ENCODE results near the gene SPATA16.
"Not testable (repeated sequence)": the region's sequence is repeated elsewhere in the genome, so short reads cannot be mapped to it uniquely, and the experiment has no call there.

SPATA16 gene

DNA sequence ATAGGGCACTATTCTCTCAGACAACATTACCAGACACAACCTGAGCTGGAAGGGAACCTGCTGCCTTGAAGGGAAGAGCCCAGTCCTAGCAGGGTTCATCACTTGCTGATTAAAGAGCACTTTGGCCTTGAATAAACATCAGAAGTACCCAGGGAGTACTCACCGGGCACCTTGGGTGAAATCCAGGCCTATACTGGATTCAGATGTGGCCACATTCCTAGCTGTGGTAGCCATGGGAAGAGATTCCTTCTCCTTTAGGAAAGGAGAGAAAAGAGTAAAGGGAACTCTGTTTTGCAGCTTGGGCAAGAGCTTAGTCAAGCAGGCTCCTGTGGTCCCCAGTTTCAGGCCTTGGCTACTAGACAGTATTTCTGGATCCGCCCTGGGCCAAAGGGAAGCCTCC is 195.0 kb downstream of the SPATA16 start:
- DNase-seq (ENCODE audit: low read depth in 3 of 3): no peak

DNA sequence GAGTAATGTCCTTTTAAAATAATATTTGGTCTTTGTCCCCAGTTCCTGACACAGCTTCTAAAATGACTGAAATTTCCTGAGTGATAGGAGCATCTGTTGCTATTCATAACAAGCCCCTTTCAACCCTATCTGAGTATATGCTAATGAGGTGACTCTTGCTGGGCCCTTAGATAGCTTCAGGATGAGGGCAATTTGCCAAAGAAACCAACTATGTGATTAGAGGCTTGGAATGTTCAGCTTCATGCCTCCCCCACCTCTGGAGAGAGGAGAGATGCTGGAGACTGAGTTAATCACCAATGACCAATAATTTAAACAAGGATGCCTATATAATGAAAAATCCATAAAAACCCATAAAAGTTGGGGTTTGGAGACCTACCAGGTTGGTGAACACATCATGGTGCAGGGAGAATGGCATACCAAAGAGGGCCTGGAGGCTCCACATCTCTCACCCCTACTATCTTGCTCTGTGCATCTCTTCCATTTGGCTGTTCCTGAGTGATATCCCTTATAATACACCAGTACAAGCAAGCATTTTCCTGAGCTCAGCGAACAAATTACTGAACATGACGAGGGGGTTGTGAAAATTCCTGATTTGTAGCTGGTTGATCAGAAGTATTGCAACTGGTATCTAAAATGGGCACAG is 201.3 kb downstream of the SPATA16 start:
- DNase-seq (ENCODE audit: low read depth in 3 of 3): no peak

DNA sequence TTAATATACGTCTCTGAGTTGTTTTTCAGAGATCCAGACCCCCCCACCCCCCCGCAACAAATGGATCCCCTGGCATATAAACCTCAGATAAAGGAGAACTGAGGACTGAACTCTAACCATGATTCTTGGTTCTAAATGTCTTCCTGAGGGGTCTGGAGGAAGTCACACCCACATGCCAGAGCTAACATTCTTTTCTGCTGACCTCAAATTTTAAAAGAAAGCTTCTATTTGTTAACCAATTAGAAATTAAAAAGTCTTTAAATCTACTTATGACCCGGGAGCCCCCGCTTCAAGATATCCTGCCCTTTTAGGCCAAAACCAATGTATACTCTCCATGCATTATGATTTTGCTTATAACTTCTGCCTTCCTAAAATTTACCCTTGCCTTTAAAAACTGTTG is 202.2 kb downstream of the SPATA16 start:
- no peak for DNase-seq (ENCODE audit: low read depth in 3 of 3)

DNA sequence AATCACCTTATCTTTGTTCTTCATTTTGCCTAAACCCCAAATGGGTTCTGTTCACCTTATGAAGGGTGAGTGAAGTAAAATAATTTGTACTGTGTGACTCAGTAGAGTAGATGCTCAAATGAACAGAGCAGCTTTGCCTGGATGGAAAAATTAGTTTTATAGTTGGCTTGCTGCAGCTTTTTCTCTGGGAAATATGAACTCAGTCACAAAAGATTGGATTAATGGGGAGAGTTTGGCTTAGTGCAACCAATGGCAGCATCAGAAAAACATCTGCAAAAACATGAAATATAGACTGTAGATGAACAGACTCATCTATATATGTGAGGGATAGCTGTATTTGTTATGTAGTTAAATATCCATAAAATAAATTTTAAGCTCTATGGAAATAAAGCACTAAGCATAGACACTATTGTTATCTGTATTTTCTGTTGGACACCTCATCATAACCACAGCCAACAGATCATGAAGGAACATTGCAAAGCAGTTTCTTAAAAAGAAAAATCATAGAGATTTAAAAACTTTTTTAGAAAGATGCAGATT is 209.2 kb downstream of the SPATA16 start:
- DNase-seq (ENCODE audit: low read depth in 3 of 3): no peak

DNA sequence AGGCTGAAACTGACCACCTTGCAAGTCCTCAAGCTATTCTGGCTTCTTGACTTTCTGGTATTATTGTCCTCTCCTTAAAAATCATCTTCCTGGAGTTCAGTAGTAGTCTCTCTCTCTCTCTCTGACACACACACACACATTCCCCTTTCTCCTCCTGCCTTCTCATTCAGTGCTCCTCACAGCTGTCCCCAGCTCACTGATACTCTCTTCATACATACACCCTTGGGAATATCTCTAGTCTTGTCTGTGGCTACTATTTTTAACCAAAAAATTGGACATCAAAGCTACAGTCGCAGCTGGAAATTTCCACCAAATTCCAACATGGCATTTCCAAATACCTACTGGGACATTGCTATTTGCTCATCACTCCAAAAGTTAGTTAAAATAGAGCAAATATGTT is 211.6 kb downstream of the SPATA16 start:
- DNase-seq (ENCODE audit: low read depth in 3 of 3): no peak

DNA sequence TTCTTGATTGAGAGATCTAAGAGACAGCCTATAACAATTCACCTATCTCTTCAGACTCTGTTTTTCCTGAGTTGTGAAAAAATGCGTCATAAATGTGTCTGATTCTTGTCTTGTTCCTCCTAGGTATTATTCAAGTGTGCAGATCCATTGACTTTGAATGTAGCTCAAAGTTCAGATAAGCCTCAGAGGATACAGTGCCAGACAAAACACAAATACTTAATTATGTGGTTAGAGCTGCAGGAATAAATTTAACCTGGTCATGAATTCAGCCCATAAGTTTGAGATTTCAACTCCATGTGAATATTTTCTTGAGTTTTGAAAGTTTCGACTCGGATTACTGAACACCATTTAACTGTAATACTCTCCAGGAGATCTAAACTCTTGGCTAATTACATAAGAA is 216.5 kb downstream of the SPATA16 start:
- no peak for DNase-seq (ENCODE audit: low read depth in 3 of 3)

DNA sequence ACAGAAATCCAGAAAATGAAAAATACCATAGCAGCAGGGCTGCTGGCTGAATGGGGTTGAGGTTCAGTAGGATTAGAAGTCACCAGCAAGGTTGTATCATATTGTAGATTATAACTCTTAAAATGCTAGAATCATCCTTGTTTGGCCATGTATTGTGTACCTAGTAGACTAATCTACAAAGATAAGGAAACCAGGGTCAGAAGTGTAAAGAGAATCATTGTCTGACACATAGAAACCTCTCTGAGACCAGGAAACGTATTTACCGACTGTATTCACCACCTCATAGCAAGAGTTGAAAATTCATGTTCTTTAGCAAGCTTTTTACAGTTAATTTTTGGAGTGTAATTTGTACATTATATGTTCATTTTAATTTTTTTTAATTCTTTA is 221.7 kb downstream of the SPATA16 start:
- no peak for DNase-seq (ENCODE audit: low read depth in 3 of 3)

DNA sequence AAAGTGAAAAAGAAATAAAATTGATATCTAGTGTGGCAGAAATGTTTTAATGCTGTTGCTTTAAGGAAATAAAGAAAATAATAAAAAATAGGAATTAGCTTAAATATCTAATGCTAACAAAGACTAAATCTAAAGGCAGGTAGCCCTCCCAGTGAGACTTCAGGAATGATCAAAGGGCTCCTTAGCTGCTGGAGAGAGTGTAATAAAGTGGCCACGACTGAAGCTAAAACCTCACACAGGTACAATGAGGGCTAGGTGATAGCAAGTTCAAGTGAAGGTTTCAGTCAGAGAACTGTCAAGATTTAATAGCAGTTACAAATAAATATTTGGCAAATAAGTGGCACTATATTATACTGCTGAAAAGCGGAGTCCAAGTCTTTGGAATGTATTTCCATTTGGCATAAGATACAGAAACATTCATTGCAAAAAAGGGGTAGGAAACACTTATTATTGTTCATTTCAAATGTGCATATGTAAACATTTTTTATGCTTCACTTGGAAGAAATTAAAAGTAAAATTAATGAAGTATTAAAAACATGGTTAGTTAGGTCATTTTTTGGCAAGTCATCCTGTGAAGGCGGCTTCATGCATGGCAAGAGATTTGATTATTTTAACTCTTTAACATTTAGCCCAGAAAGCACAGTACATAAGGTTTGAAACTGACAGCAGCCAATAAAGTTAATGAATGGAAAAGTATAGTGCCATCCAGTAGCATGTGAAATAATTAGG is 222.3 kb downstream of the SPATA16 start:
- no peak for DNase-seq (ENCODE audit: low read depth in 3 of 3)

DNA sequence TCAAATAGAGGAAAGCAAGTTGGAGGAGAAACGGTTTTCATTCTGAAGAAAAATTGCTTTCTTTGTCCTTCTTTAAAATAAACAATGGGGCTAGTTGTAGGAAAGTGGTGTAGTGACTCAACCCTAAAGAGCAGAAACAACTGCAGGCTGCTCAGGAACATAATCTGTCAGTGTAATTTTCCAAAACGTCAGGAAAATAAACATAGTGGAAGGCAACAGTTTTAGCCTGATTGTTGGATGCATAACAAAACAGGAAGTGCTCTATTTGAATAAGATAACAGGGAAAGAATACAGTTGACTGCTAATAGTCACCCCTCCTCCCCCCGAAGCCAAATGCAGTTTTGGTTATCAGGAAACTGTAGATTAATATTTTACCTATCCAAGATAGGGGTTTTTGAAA is 222.9 kb downstream of the SPATA16 start:
- no peak for DNase-seq (ENCODE audit: low read depth in 3 of 3)

DNA sequence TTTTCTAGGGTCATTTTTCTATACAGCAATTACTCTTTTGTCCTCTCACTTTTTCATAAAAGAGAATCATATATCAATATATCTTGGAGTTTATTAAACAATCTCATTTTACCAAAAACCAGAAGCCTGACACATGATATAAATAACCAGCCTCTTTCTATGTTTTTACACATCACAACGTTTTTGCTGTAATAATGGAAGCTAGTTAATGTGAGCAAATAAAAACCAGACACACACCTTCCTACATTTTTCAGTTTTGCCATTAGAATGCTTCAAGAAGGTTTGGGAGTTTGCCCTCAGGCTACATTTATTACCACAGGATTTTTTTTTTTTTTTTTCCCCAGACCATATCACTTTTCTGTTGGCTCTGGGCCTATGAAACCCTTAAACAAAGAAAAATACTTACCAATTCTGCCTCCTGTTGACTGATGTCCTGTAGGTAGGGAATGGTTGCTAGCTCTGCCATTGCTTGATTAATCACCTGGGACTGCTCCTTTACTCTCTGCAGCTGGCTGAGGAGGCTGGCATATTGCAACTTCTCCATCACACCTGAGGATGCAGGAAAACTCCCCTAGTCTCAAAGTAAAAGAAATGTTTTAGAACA is 225.0 kb downstream of the SPATA16 start:
- DNase-seq (ENCODE audit: low read depth in 3 of 3): no peak

DNA sequence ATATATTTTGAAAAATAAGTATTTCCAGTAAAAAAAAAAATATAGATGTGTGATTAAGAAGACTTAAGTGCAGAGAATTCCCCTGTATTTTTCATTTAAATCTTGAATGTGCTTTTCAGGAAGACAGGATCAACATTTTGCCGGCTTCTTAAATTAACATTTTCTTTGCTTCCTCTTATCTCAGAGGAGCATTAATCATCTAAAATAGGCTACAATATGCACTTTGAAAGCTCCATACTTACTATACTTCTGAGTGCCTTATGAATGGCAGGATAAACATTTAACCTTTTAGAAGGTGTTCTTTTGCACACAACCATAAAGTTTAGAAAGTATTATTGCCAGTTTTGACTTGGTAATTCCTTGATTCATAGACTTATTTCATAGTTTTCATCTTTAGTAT is 226.2 kb downstream of the SPATA16 start:
- DNase-seq (ENCODE audit: low read depth in 3 of 3): no peak

DNA sequence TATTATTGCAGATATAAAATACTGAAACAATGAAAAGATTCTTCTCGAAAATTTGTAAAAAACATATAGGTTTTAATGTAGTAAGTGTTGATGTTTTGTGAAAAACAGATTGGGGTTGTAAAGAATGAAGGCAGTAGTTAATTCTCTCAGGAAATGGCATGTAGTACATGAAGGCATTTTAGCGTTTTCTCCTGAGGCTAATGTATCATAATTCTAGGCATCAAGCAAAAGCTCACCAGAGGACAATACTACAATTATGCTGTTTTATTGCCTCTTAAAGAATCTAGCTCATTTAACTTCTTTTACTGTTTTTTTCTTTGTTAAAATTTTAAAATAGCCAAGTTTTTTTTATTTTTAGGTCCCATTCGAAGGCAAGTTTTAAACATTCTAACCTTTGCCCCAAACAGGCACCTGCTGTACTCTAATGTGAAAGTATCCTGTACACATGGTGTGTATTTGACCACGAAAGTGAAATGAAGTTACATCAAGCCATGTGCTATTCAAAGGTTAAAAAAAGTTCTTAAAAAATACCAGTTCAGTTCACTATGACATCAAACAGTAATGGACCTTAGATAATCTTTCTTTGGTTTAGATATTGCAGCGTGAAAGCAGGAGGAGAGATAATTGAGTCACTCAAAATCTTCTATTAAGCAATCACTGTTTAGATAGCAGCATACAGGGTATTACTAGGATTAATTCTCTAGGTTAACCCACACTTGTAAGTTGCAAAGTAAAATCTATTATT is 227.0 kb downstream of the SPATA16 start:
- DNase-seq (ENCODE audit: low read depth in 3 of 3): no peak

DNA sequence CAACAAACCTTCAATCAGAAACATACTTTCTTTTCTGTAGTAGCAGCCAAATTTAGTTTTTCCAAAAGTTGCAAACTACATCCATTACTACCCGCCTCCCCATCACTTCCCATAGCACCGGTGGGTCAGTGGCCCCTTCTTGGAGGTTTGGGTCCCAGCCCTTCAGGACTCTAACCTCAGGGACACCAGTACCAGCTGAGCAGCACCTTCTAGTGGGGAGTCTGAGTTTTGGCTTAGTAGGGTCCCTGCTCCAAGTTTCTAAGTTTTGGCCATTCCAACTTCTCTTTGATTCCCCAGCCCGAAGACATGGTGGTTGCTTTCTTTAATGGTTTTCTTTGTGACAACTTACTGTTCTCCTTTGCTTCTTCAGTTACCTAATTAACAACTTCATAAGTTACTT is 229.9 kb downstream of the SPATA16 start:
- no peak for DNase-seq (ENCODE audit: low read depth in 3 of 3)

DNA sequence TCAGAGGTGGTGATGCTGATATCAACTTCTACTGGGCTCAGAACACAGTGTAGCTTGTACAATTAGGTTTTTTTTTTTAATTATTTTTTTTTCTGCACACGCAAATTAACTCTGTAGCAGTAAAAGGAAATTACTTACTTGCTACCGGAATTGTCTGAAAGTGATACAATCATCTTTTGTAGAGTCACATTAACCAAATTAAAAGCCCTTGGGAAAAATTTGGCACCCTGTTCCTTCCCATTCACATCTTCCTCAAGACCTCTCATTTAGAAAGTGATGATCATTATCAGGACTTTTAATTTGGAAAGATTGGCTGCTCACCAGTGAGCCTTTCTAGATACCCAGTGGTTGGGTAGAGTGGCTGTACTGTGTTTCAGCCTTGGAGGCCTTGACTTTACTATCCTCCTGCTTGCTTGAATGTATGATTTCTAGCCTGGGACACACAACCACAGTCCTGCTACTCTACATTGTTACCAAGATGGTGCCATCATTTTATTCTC is 232.2 kb downstream of the SPATA16 start:
- no peak for DNase-seq (ENCODE audit: low read depth in 3 of 3)

DNA sequence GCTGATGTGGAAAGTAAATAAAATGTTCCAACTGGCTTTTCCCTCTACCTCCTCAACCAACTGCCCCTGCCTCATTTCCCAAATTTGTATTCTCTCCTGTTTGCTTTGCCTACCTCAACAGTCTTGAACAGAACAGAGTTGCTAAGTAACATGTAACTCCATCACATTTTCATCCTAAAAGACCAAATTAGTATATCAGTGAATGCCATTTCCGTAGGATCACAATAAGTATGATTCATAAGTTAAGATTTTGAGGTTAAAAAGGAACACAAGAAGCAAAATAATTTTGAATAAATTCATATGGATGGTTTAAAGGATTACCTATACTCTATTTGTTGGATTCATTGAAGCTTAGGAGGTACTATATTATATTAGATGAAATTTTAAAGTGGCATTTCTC is 235.6 kb downstream of the SPATA16 start:
- no peak for DNase-seq (ENCODE audit: low read depth in 3 of 3)

DNA sequence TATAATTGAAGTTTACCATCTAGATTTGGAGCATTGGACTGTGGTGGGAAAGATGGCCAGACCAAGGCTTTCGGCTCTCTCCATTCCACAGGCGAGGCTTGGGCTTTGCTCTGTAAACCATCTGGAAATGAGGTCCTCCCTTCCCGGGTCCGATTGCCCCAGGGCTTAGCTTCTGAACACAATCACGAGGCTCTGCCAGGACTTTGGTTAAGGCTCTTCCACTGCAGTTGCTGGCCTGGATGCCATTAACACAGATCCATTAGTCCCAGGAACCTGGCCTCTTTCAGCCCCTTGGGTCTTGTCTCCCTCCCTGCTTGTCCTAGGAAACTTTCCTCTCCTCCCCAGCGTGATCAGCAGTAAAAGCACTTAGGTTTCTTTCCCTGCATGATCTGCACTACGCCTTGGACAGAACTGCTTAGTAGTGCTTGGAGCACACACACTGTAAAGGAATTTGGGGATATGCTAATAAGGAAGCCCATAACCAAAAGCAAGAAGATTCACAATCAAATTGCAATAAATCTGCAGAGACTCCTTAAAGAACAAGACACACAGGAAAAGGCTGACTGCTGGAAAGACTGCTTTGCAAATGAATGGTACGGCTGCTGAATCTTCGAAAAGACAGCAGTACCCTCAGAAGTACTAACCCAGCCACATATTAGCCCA is 236.2 kb downstream of the SPATA16 start:
- DNase-seq (ENCODE audit: low read depth in 3 of 3): no peak

DNA sequence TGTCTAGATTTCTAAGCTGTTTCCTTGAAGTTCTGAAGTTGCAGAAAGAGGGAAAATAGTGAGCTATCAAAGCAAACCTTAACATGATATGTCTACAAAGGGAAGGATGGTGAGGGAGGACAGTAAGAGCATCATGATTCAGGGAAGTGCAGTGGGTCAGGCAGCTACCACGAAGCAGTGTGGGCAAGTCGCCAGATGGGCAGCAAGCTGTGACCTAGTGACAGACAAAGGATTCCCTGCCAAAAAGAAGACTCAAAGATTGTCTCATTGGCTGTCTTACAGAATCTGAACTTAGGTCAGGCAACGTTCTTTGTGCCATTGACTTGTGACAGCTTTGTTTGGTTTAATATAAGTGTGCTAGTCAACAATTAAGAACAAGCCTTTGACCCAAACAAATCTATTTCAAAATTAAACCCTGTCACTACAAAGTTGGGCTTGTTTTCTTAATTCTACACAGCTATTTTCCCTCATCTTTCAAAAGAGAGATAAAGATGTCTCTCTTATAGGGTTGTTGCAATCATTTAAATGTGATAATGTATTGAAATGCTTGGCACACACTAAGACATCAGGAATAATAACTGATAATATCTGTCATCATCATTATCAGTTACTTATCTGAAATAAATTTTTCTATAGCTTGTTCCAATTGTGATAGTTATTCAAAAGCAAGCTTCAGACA is 237.3 kb downstream of the SPATA16 start:
- no peak for DNase-seq (ENCODE audit: low read depth in 3 of 3)

DNA sequence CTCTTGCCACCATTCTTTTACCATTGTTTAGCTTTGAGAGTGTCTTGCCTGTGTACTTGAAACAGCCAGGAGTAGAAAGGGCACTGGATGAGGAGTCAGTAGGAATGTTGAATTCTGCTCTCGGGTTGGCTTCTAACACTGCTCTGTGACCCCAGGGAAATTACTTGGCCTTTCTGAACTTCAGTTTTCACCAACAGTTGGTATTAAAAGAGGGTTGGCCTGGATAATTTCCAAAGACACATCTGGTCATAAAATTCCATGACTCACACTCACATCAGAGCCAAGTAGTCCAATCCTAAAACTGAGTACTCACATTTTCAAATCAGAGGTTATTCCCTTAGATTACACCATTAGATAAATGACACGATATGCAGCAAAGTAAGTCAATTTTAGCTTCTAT is 248.9 kb downstream of the SPATA16 start:
- no peak for DNase-seq (ENCODE audit: low read depth in 3 of 3)

DNA sequence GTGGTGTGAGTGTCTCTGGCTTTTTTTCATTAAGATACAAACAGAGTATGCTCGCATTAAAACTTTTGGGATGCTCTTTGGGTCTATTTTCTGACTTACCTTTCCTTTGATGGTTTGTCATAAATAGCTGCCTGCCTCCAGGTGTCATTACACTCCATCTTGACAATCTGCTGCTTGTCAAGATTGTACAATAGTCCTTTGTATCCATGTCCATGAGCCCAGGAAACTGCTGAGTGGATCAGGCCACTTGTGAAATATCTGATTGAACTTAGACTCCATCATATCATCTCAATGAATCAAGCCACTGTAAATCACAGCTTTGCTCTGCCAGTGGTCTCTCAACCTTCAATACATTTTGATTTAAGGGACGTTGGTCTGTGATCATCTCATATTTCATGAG is 255.3 kb downstream of the SPATA16 start:
- DNase-seq (ENCODE audit: low read depth in 3 of 3): no peak

DNA sequence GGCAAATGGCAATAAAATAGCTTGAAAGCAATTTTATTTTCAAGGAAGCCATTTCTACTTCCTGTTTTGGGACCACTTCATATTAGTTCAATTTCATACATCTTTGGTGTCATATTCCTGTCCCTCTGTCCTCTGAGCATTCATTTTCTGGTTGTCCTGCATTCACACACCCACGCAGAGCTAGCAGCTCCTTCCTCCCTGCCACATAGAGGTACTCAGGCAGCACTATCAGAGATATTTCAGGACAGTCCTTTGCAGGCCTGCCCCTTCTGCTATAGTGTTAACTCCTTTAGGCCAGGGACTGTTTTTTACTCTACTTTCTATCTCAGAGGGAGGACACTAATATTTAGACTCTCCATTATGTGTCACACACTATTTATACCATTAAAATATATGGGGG is 258.5 kb downstream of the SPATA16 start:
- no peak for DNase-seq (ENCODE audit: low read depth in 3 of 3)

DNA sequence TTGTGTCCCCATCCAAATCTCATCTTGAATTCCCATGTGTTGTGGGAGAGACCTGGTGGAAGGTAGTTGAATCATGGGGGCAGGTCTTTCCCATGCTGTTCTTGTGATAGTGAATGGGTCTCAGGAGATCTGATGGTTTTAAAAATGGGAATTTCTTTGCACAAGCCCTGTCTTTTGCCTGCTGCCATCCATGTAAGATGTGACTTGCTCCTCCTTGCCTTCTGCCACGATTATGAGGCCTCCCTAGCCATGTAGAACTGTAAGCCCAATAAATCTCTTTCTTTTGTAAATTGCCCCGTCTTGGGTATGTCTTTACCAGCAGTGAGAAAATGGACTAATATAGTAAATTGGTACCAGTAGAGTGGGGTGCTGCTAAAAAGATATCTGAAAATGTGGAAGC is 261.7 kb downstream of the SPATA16 start:
- DNase-seq (ENCODE audit: low read depth in 3 of 3): not testable (repeated sequence)

All from stimulated activated CD4-positive, alpha-beta T cell treated with anti-CD3 and anti-CD28 coated beads, TNF-alpha, amount 100 ng/mL, for 48 hours (primary cell).